ENCODE data around the gene GSC.
A peak's percentile ranks its signal among the peaks of the same experiment; 100 is the strongest.

GSC gene

DNA sequence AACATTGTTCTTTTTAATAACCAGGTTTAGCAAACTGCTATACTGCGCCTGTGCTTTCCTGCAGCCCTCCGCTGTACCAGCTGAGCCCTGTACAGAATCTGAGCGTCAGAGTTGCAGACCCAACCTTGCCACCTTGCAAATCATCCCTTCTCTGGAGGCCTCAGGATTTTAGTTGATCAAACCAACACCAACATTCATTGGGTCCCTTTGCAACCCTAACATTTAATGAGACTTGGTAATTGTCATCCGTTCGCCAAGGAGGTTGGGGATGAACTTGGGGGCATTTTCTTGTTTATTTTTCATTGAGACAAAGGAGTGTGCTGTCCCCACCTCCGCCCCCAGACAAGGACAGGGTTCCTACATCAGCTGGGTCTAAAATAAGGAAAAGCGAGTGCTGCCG is 2.6 kb upstream of the GSC start:
- DNase-seq (ENCODE audit: low read depth), result no peak
- TF ChIP-seq, protein P1, sequence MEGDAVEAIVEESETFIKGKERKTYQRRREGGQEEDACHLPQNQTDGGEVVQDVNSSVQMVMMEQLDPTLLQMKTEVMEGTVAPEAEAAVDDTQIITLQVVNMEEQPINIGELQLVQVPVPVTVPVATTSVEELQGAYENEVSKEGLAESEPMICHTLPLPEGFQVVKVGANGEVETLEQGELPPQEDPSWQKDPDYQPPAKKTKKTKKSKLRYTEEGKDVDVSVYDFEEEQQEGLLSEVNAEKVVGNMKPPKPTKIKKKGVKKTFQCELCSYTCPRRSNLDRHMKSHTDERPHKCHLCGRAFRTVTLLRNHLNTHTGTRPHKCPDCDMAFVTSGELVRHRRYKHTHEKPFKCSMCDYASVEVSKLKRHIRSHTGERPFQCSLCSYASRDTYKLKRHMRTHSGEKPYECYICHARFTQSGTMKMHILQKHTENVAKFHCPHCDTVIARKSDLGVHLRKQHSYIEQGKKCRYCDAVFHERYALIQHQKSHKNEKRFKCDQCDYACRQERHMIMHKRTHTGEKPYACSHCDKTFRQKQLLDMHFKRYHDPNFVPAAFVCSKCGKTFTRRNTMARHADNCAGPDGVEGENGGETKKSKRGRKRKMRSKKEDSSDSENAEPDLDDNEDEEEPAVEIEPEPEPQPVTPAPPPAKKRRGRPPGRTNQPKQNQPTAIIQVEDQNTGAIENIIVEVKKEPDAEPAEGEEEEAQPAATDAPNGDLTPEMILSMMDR (IDR thresholded peaks at IDR 0.05; ENCODE audit: control insufficient read depth, extremely low read depth, insufficient read depth), result no peak
- no peak overlapping the region for H3K4me3 ChIP-seq (ENCODE audit: low read depth, low read length)

DNA sequence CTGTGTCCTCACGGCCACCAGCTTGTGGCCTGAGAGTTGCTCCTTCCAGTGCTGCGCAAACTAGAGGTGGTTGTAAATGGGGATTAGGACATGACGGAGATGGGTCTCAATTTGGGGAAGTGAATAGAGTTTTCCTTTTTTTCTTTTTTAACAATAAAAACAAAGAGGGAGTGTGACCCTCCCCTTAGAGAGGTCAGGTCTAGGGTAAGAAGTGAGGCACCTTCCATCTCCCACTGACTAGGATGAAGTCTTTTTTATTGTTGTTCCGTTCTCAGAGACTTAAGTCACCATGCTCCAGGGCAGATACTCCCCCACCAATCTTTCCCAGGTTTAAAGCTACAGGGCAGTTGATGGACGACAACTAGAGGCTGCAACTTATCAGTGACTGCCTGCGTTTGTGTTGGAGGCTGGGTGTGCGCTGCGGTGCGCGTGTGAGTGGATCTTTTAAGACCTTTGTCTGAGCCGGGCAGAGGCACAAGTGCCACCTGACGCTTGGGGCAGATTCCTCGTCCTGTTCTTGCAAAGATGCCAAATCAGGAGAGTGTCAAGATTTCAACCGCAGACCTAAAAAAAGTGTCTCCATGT is 2.1 kb upstream of the GSC start:
- H3K4me3 ChIP-seq (ENCODE audit: low read depth, low read length), result no peak overlapping the region
- TF ChIP-seq, protein P1 (IDR thresholded peaks at IDR 0.05; ENCODE audit: control insufficient read depth, extremely low read depth, insufficient read depth), result no peak
- no peak for DNase-seq (ENCODE audit: low read depth)

DNA sequence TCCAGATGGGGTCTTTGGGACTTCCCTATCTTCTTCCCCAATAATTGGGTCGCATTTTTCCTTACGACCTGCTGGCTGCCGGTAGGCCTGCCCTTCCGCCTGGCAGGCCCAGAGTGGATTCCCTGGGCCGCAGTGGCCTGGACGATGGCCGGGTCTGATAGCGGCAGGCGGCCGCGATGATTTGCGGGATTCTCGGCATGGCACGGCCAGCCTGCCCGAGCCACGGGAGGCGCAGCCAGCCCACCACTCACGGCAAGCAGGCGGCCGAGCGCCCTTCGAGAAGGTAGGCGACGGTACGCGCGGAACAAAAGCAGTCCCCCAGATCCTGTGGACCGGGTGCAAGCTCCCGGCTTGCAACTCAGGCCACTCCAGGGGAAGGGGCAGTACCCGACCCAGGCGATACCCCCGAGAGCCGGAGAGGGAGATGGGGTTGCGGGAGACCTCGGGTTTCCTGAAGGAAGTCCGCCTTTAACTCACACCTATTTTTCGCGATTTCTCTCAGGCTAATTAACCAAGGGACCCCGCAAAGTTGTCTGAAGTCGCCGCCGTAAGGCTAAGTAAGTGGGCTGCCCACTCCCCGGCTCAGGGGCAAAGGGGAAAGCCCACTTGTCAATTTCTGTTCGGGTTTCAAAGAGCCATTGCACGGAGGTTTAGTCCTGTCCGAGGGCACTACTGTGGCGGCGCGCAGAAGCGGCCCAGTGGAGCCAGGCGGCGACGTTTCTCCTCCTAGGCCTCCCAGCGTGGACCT is 1.4 kb upstream of the GSC start:
- TF ChIP-seq, protein P1 (IDR thresholded peaks at IDR 0.05; ENCODE audit: control insufficient read depth, extremely low read depth, insufficient read depth), result no peak
- no peak overlapping the region for H3K4me3 ChIP-seq (ENCODE audit: low read depth, low read length)
- no peak for DNase-seq (ENCODE audit: low read depth)

DNA sequence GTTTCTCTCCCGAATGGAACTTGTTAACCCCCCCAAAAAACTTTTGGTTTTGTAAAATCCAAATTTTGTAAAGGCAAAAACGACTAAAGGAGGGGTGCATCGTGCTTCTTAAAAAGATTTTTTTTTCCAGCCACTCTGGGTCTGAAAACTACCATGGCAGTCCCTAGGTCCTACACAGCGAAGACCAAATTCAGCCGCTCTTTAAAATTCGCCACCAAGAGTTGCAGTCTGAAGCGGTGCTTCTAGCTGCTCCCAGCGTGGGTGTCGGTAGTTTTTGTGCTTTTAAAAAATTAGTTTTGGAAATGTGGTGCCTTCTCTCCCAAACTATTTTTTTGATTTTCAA is 873 bp upstream of the GSC start:
- TF ChIP-seq, protein P1 (IDR thresholded peaks at IDR 0.05; ENCODE audit: control insufficient read depth, extremely low read depth, insufficient read depth), result no peak
- H3K4me3 ChIP-seq (ENCODE audit: low read depth, low read length), result peak overlapping the region; percentile 62; the same call in 1 of the 2 replicates
- no peak for DNase-seq (ENCODE audit: low read depth)

DNA sequence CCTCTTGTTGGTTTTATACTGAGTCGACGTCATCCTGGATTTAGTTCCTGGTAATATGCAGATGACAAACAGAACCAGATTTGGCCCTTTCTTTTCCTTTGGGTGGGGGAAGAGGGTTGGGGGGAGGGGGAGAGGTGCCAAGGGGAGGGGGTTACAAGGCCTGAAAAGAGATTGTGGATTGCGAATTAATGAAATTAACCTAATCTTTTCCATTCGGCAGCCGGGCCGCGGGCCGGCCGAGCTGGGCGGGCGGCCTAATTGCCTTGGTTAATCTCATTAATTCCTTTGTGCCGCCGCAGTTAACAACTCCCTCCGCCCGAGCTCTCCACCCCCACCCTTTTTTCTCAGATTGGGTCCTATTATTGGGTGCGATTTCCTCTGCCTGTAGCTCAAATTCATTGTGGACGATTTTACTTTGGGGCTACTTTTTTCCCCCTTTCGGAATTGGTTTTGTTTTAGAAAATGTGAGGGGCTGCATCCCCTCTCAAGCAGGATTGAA is 387 bp upstream of the GSC start:
- peak; percentile 81 for DNase-seq (ENCODE audit: low read depth)

DNA sequence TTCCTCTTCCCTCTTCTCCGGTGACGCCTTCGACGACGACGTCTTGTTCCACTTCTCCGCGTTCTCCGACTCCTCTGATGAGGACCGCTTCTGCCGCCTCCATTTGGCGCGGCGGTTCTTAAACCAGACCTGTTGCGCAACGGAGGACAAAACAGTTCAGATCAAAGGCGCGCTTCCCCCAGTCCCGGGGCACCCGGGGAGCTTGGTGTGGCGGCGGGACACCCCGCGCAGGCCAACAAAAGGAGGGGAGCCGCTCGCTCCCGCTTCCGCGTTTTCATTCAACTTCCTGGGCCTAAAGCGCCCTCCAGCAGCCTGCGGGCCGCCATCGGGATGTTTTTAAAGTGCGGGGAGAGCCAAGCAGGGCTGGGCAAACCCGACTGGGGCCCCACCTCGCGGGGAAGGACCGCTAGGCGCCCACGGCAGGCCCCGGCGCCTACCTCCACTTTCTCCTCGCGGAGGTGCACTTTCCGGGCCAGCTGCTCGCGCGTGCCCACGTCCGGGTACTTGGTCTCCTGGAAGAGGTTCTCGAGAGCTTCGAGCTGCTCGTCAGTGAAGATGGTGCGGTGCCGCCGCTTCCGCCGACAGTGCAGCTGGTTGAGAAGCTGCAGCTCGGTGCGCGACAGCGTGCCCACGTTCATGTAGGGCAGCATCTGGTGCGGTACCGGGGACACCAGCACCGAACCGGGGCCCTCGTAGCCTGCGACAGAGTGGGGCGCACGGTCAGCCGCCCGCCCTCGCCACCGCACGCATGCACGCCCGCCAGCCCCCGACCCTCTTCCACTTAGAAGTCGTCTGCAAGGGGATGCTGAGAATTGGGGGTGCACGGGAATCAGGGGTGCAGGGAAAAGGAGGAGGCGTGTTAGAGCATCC is 1.2 kb downstream of the GSC start:
- H3K4me3 ChIP-seq (ENCODE audit: low read depth, low read length), result peak overlapping the region; percentile 62
- TF ChIP-seq, protein P1 (IDR thresholded peaks at IDR 0.05; ENCODE audit: control insufficient read depth, extremely low read depth, insufficient read depth), result no peak
- DNase-seq (ENCODE audit: low read depth), result no peak

More for the DNA sequence above, 387 bp upstream of the GSC start:
- TF ChIP-seq, protein P1 (IDR thresholded peaks at IDR 0.05; ENCODE audit: control insufficient read depth, extremely low read depth, insufficient read depth), result no peak
- peak overlapping the region; percentile 62 for H3K4me3 ChIP-seq (ENCODE audit: low read depth, low read length)

All from LNCaP clone FGC (cell line).